Measurements from ENCODE around the gene LAMA1.

GRCh38 chr18:6961331-6961730 is 156.3 kb downstream of the LAMA1 start:
- no peak for TF ChIP-seq POLR2A (IDR thresholded peaks at IDR 0.05; ENCODE audit: low read depth, low read length)
- no peak for TF ChIP-seq PAX5 (IDR thresholded peaks at IDR 0.05; ENCODE audit: insufficient read depth, low read length, severe bottlenecking)
- no peak for TF ChIP-seq POLR2AphosphoS5 (IDR thresholded peaks at IDR 0.05; ENCODE audit: low read depth, low read length)
- TF ChIP-seq TAF1 (IDR thresholded peaks at IDR 0.05; ENCODE audit: low read depth, low read length) = no peak

Measured in GM12891 (cell line).